ENCODE measurements around the gene ACSBG1.

Gene ACSBG1

GRCh38 chr15:78234515-78235040, at the start of gene ACSBG1:
Gene ACSBG1 (minus strand): TSS chr15:78234565. CDS start chr15:78234501, 64 bp downstream.
- no peak for DNase-seq

- no peak for DNase-seq
These were observed 48.0 kb upstream of the ACSBG1 start for GRCh38 chr15:78282324-78282723.

GRCh38 chr15:78280319-78281072, 46.1 kb upstream of the ACSBG1 start:
- no peak for DNase-seq

- no peak for DNase-seq
These were observed 41.9 kb upstream of the ACSBG1 start for GRCh38 chr15:78276064-78276943.

- no peak for DNase-seq
These were observed 40.6 kb upstream of the ACSBG1 start for GRCh38 chr15:78274994-78275393.

GRCh38 chr15:78272776-78273175, 38.4 kb upstream of the ACSBG1 start:
- DNase-seq, result no peak

- DNase-seq, result no peak
These were observed 38.0 kb upstream of the ACSBG1 start for GRCh38 chr15:78272316-78272715.

- no peak for DNase-seq
These were observed 32.4 kb upstream of the ACSBG1 start for GRCh38 chr15:78266806-78267205.

- no peak for DNase-seq
These were observed 31.9 kb upstream of the ACSBG1 start for GRCh38 chr15:78266229-78266628.

- DNase-seq, result no peak
These were observed 31.4 kb upstream of the ACSBG1 start for GRCh38 chr15:78265752-78266224.

- no peak for DNase-seq
These were observed 30.7 kb upstream of the ACSBG1 start for GRCh38 chr15:78265137-78265460.

GRCh38 chr15:78264304-78265136, 30.2 kb upstream of the ACSBG1 start, which contains the start of gene DNAJA4:
Gene DNAJA4 (plus strand): TSS chr15:78264562. CDS start chr15:78264764, 202 bp downstream.
- no peak for DNase-seq

GRCh38 chr15:78263907-78264303, 29.5 kb upstream of the ACSBG1 start:
- no peak for DNase-seq

GRCh38 chr15:78263351-78263781, 29.0 kb upstream of the ACSBG1 start:
- DNase-seq, result no peak

- DNase-seq, result no peak
These were observed 26.7 kb upstream of the ACSBG1 start for GRCh38 chr15:78261062-78261461.

- DNase-seq, result no peak
These were observed 26.1 kb upstream of the ACSBG1 start for GRCh38 chr15:78260489-78260888.

GRCh38 chr15:78259232-78259631, 24.9 kb upstream of the ACSBG1 start:
- no peak for DNase-seq

GRCh38 chr15:78257681-78258080, 23.3 kb upstream of the ACSBG1 start:
- DNase-seq, result no peak

- DNase-seq, result no peak
These were observed 21.7 kb upstream of the ACSBG1 start for GRCh38 chr15:78256044-78256437.

GRCh38 chr15:78255421-78256043, 21.2 kb upstream of the ACSBG1 start:
- DNase-seq, result no peak

GRCh38 chr15:78251136-78251535, 16.8 kb upstream of the ACSBG1 start:
- DNase-seq, result no peak

- DNase-seq, result no peak
These were observed 14.8 kb upstream of the ACSBG1 start for GRCh38 chr15:78249131-78249530.

Data from NCI-H1694 (cell line).